Muscle of arm (tissue), 12 donors: Measurements from ENCODE around the gene BNIPL. TPM values are rescaled to one million over a fixed set of nuclear protein-coding genes. Genes with fewer than 3 reads are reported as not detected.

Source experiments
- DNase-seq: peaks from one replicate; pipeline ENCODE4 v3.0.0-alpha.2; 2013
- polyA plus RNA-seq, 12 donors: library from polyadenylated mRNA; unstranded; fragments of 120-200 nt; gene quantifications; one replicate each; pipeline ENCODE4 v1.2.1, GENCODE V29; 2013; ENCODE audit not compliant: insufficient read length in 12 of 12

The BNIPL gene
- polyA plus RNA-seq, 12 donors, result 0.33 to 23.1 (median 0.91) TPM; not detected in 2

- no peak for DNase-seq
Measured at GRCh38 chr1:151009206-151009587, 27.2 kb upstream of the BNIPL start.

DNA sequence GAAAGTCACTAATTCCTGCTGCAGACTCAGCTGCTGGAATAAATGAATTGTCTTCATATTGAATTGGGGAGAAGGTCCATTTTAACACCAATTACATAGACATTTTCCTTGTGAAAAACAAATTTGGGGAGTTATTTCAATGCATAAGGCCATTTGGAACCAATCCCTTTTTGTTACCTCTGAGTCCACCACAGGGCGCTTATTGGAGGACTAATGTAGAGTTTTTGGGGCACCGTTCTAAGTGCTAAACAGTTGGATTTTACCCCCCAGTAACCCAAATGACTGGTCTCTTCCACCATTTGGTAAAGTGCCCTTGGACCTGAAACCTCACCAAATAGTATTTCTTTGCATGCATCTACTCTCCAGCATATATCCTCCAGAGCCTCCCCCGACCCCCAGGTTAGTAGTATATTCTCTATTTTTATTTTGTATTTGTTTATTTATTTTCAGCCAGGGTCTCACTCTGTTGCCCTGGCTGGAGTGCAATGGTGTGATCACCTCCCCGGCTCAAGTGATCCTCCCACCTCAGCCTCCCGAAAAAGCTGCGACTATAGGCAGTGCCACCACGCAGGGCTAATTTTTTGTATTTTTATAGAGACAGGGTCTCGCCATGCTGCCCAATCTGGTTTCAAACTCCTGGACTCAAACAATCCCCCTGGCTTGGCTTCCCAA, 26.6 kb upstream of the BNIPL start:
- no peak for DNase-seq

DNA sequence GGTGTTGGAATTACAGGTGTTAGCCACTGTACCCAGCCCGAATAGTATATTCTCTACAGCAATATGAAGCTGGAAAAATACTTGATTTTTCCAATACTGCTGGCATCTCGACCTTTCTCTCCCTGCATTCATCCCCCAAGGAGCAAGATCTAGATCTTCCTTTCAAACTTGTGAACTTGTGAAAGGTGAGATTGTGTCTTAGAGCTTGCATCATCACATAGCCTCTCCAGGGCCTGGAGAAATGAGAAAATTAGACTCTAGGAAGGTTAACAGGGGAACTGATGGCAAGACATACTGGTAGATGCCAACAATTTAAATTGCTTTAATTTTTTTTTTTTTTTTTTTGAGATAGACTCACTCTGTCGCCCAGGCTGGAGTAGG, 26.1 kb upstream of the BNIPL start:
- DNase-seq, result no peak

DNA sequence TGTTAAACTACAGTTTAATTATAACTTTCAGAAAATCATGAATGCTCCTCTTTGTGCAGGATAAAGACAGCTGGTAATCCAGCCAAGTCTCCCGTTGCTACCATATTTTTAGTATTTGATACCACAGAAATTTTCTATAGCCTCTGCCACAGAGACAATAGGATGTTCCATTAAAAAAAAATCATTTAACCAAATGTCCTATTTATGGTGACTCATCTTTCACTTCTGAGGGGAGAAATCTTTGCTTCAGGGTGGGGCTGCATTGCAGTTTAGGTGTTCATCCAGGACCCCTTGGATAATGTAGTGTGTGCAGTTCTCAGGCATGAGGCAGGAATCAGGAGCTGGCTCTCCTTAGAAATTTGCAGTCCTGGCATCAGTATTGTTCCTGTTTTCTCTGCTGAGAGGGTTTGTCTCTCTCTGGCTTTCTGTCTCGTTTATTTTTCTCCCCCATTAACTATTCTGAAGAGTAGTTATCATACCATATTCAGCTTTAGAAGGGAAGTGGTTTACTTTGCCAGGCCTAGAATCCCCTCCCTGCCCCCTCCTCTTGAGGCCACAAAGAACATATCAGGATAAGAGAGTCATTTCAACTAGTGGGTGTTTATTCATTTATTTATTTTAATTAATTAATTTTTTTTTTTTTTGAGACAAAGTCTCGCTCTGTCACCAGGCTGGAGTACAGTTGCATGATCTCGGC, 25.1 kb upstream of the BNIPL start:
- DNase-seq, result no peak

DNA sequence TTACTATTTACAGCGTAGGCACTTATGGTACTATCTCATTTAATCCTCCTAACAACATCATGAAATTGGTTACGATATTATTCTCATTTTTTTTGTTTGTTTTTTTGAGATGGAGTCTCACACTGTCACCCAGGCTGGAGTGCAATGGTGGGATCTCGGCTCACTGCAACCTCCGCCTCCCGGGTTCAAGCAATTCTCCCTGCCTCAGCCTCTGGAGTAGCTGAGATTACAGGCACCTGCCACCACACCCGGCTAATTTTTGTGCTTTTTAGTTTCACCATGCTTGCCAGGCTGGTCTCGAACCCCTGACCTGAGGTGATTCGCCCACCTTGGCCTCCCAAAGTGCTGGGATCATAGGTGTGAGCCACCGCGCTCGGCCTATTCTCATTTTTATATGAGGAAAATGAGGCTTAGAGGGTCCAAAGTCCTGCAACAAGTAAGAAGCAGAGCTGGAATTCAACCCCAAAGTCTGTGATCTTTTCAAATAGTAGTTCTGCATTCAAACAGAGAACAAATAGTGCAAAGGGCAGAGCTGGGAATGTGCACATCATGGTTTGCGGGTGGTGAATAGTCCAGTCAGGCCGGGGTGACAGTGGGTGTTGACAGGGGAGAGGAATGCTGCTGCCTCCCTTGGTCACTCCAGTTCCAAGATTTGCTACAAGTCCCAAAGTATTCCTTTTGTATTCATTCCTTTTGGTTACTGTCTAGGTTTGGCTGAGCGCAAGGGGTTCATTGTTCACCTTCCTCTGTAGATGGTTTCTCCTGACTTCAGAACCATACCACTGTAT, 23.5 kb upstream of the BNIPL start:
- no peak for DNase-seq

- no peak for DNase-seq
Measured at GRCh38 chr1:151013518-151013917, 22.9 kb upstream of the BNIPL start.

- peak; percentile 63 for DNase-seq
Measured at GRCh38 chr1:151024540-151025146, 11.7 kb upstream of the BNIPL start.

DNA sequence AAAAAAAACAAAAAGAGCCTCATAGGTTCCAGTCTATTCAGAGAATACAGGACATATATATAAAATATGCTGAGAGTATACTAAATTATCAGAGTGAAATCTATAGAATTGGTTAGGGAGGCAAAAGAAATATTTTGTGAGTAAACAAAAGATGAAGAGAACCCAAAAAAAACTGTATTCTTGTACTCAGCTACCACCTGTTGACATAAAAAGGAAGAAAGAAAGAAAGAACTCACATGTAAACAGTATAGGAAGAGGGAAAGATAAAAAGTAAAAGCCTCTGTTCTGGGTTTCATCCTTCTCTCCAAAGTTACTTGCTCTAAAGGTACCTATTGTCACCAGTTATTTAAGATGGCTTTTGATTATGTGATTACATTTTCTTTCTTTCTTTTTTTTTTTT, 9.9 kb upstream of the BNIPL start:
- no peak for DNase-seq

GRCh38 chr1:151032164-151032563, 4.2 kb upstream of the BNIPL start:
- DNase-seq, result no peak

- no peak for DNase-seq
Measured at GRCh38 chr1:151035167-151035566, 1.2 kb upstream of the BNIPL start.

- DNase-seq, result no peak
Measured at GRCh38 chr1:151037032-151037431, 646 bp downstream of the BNIPL start.

GRCh38 chr1:151039521-151039920, 3.1 kb downstream of the BNIPL start:
- no peak for DNase-seq

GRCh38 chr1:151043163-151043562, 6.8 kb downstream of the BNIPL start:
- DNase-seq, result no peak

DNA sequence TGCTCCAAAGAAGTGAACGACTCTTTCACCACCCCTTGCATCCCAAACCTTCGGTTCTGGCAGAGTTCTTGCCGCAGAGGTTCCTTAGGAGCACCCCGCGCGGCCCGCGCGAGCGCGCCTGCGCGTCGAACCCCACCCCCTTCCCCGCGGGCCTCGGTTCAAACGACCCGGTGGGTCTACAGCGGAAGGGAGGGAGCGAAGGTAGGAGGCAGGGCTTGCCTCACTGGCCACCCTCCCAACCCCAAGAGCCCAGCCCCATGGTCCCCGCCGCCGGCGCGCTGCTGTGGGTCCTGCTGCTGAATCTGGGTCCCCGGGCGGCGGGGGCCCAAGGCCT, 11.2 kb downstream of the BNIPL start, which contains the start of gene C1orf56:
Gene C1orf56 (plus strand): TSS at position 161 of the 334 bp plus-strand sequence. CDS start 97 bp downstream, at position 258.
- peak; percentile 83 for DNase-seq

GRCh38 chr1:151047925-151048644, 11.7 kb downstream of the BNIPL start:
- peak; percentile 65 for DNase-seq

GRCh38 chr1:151048645-151049032, 12.3 kb downstream of the BNIPL start:
- DNase-seq, result no peak

GRCh38 chr1:151049458-151049857, 13.1 kb downstream of the BNIPL start:
- DNase-seq, result no peak

DNA sequence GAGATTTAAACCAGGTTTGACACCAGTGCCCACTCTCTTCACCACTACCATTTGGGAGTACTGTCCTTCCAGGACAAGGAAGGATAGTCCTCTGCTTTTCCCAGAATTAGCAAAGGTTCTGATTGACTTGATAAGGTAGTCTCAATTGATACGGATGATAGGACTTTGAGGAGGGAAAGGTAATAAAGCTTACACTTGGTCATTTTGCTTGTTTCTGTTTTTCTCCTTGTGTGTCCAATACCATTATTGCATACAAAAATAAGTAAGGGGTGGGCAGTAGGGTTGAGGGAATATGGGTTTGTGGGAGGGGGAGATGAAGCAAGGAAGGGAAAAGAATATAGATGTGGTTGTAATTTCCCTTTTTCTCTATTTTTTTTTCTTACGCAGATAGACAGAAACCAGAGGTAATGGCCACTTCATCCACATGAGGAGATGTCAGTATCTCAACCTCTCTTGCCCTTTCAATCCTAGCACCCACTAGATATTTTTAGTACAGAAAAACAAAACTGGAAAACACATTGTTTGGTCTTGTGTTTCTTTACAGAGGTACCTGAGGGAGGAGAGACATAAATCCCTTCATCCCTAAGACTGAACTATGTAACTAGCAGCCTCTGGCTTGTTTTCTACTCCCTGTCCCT, 13.8 kb downstream of the BNIPL start:
- DNase-seq, result no peak

DNA sequence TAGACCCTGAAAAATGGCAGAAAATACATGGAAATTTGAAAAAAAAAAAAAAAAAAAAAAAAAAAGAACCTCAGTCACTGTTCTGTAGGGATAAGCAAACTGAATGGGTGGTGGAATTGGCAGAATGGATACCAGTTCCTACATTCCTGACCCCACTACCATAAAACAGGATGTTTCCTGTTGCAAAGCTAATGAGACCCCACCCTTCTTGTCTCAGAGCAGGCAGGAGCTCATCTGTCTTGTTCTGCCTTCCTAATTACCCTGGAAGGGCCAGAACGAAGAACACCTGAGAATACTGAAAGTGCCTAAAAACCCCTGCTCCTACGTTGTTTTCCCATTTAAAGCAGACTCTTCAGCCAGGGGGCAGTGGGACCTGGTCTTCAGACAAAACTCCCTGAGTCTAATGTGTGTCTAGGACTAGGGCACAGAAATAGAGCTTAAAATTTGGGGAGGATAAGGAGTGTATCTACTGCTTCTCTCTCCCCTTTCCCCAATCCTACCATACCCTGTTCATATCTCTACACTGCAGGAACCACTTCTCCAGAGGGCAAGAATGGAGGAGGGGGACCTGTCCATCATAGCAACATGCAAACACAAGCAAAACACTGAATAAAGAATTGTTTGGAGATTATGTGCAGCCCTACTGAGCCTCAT, 15.1 kb downstream of the BNIPL start:
- DNase-seq, result no peak

- DNase-seq, result no peak
Measured at GRCh38 chr1:151054971-151055547, 18.7 kb downstream of the BNIPL start.
